ENCODE results near the gene MARCHF3.
A peak's percentile ranks its signal among the peaks of the same experiment; 100 is the strongest.
"Not testable (repeated sequence)": the region's sequence is repeated elsewhere in the genome, so short reads cannot be mapped to it uniquely, and the experiment has no call there.

The MARCHF3 gene

GRCh38 chr5:126947146-126948010 lies 83.0 kb downstream of the MARCHF3 start:
- no peak for DNase-seq

- DNase-seq = not testable (repeated sequence)
Measured at GRCh38 chr5:126942908-126943307, 87.5 kb downstream of the MARCHF3 start.

- DNase-seq = no peak
Measured at GRCh38 chr5:126941403-126941802, 89.0 kb downstream of the MARCHF3 start.

- DNase-seq = no peak
Measured at GRCh38 chr5:126939887-126940286, 90.5 kb downstream of the MARCHF3 start.

- no peak for DNase-seq
Measured at GRCh38 chr5:126938466-126938865, 91.9 kb downstream of the MARCHF3 start.

GRCh38 chr5:126937771-126938170 lies 92.6 kb downstream of the MARCHF3 start:
- no peak for DNase-seq

GRCh38 chr5:126936775-126937418 lies 93.5 kb downstream of the MARCHF3 start:
- DNase-seq = no peak

GRCh38 chr5:126931963-126932660 lies 98.2 kb downstream of the MARCHF3 start:
- no peak for DNase-seq

- DNase-seq = no peak
Measured at GRCh38 chr5:126928041-126928440, 102.3 kb downstream of the MARCHF3 start.

GRCh38 chr5:126927429-126927828 lies 102.9 kb downstream of the MARCHF3 start:
- DNase-seq = no peak

GRCh38 chr5:126926187-126926586 lies 104.2 kb downstream of the MARCHF3 start:
- DNase-seq = no peak

GRCh38 chr5:126925482-126925881 lies 104.9 kb downstream of the MARCHF3 start:
- no peak for DNase-seq

GRCh38 chr5:126924331-126925033 lies 105.9 kb downstream of the MARCHF3 start:
- DNase-seq = no peak

- DNase-seq = peak; percentile 64
Measured at GRCh38 chr5:126921241-126922091, 108.9 kb downstream of the MARCHF3 start.

GRCh38 chr5:126920291-126920690 lies 110.1 kb downstream of the MARCHF3 start:
- no peak for DNase-seq

GRCh38 chr5:126919566-126919965 lies 110.8 kb downstream of the MARCHF3 start:
- no peak for DNase-seq

- DNase-seq = no peak
Measured at GRCh38 chr5:126918615-126918957, 111.8 kb downstream of the MARCHF3 start.

GRCh38 chr5:126917918-126918614 lies 112.3 kb downstream of the MARCHF3 start:
- no peak for DNase-seq

GRCh38 chr5:126915496-126915895 lies 114.9 kb downstream of the MARCHF3 start:
- DNase-seq = no peak

GRCh38 chr5:126914801-126915436 lies 115.4 kb downstream of the MARCHF3 start:
- no peak for DNase-seq

- DNase-seq = peak; percentile 72
Measured at GRCh38 chr5:126912616-126913200, 117.7 kb downstream of the MARCHF3 start.
